ENCODE data around the gene ZC3H13. TPM values are rescaled to one million over a fixed set of nuclear protein-coding genes. Genes with fewer than 3 reads are reported as not detected.

Gene ZC3H13
- total RNA-seq, 1 donor from 2014 or later = 30.2 TPM

- no peaks in the 10 kb centered on the region for H3K36me3 ChIP-seq
- H3K4me3 ChIP-seq = peak overlapping the region; percentile 69 to 84
- H3K9me3 ChIP-seq = no peaks in the 10 kb centered on the region
- intact Hi-C loops (cut with DNase I) = no loop called here
- peak overlapping the region; percentile 86 for H3K27ac ChIP-seq
- peaks cover 16% of the 10 kb centered on the region for H3K4me1 ChIP-seq
- DNase-seq (ENCODE audit: extremely low spot score in 2 of 2) = no peak
- TF ChIP-seq POLR2A (IDR thresholded peaks at IDR 0.05) = no peak
- no peak for TF ChIP-seq POLR2AphosphoS5 (IDR thresholded peaks at IDR 0.05; ENCODE audit: insufficient read depth in 1 of 2, low read depth in 1 of 2)
- TF ChIP-seq CTCF (IDR thresholded peaks at IDR 0.05) = no peak
- no peaks in the 10 kb centered on the region for H3K27me3 ChIP-seq
These were observed 841 bp upstream of the ZC3H13 start for GRCh38 chr13:46053162-46054012.

- intact Hi-C loops (cut with DNase I) = no loop called here
- Histone ChIP-seq H3K27ac (peak overlapping the region; percentile 86), H3K36me3 (no peaks in the 10 kb centered on the region), H3K4me3 (peak overlapping the region; percentile 69 to 84), H3K9me3 (no peaks in the 10 kb centered on the region), H3K4me1 (peaks cover 16% of the 10 kb centered on the region), H3K27me3 (no peaks in the 10 kb centered on the region)
- no peak for DNase-seq (ENCODE audit: extremely low spot score in 2 of 2)
- no peak for TF ChIP-seq POLR2AphosphoS5 (IDR thresholded peaks at IDR 0.05; ENCODE audit: insufficient read depth in 1 of 2, low read depth in 1 of 2)
- TF ChIP-seq POLR2A (IDR thresholded peaks at IDR 0.05) = no peak
- TF ChIP-seq CTCF (IDR thresholded peaks at IDR 0.05) = no peak
These were observed 603 bp downstream of the ZC3H13 start for GRCh38 chr13:46051968-46052318.

DNA sequence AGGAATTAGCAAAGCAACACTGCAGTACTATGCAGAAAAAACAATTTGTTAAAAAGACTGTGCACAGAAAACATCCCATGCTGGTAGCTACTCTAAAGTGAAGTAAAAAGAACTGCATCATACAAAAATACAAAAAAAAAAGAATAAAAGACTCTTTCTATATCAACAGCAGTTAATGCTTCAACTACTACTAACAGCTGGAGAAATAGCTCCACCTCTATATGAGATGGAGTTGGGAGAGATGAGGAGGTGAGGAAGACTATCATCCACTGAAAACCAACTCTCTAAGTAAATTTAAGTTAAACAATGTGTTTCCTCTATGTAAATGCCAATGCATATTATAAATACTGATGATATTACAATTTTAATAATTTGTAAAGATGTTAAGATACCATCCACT, 1.8 kb downstream of the ZC3H13 start:
- intact Hi-C loops (cut with DNase I) = no loop called here
- H3K4me3 ChIP-seq = peak overlapping the region in 1 of 2 donors; percentile 69
- H3K4me1 ChIP-seq = peaks cover 16% of the 10 kb centered on the region
- no peak for TF ChIP-seq POLR2A (IDR thresholded peaks at IDR 0.05)
- H3K27ac ChIP-seq = no peak overlapping the region
- DNase-seq (ENCODE audit: extremely low spot score in 2 of 2) = no peak
- no peaks in the 10 kb centered on the region for H3K9me3 ChIP-seq
- H3K27me3 ChIP-seq = no peaks in the 10 kb centered on the region
- H3K36me3 ChIP-seq = no peaks in the 10 kb centered on the region

DNA sequence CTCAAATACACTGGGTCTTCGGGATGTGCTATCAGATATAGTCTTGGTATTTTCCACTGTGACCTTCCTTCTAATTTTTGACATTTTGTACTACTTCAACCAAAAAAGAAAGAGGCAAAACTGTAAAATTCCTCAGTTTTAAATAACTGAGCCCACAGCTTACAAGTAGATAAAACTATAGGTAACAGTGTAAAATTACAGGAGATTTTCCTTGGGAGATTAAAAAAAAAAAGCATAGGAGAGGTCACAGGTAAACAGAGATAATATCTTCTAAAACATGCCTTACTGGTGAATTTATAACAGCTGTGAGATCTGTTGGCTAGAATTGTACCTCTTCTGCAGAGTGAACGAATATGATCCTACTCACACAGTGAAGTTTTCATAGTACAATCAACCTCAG, 7.1 kb downstream of the ZC3H13 start:
- Histone ChIP-seq H3K27me3 (no peaks in the 10 kb centered on the region), H3K27ac (no peak overlapping the region), H3K4me3 (no peak overlapping the region), H3K4me1 (no peaks in the 10 kb centered on the region), H3K9me3 (no peaks in the 10 kb centered on the region), H3K36me3 (peaks cover 0 to 13% of the 10 kb centered on the region in 2 donors)
- intact Hi-C loops (cut with DNase I) = no loop called here
- TF ChIP-seq POLR2A (IDR thresholded peaks at IDR 0.05) (no peak), CTCF (IDR thresholded peaks at IDR 0.05) (no peak), POLR2AphosphoS5 (IDR thresholded peaks at IDR 0.05; ENCODE audit: insufficient read depth in 1 of 2, low read depth in 1 of 2) (no peak)
- DNase-seq (ENCODE audit: extremely low spot score in 2 of 2) = no peak

DNA sequence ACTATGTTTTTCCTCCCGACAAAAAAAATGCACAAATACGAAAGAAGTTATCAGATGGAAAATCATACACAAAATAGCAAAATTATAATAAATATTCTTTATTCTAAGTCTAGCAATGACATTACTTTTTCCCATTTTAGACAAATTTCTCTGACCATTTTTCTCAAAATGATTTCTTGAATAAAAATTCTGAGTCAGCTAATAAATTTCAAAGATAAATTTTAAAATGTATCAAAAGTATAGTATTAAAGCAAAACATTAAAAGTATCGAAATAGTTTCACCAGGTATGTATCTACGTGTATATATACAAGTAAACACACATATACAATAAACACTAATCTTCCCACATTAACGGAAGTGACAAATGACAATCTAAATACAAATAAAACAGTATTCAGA, 8.9 kb downstream of the ZC3H13 start:
- intact Hi-C loops (cut with DNase I) = no loop called here

GRCh38 chr13:46041419-46041839, 11.1 kb downstream of the ZC3H13 start:
- Histone ChIP-seq H3K9me3 (no peaks in the 10 kb centered on the region), H3K27me3 (no peaks in the 10 kb centered on the region), H3K4me3 (no peak overlapping the region), H3K36me3 (peaks cover 0 to 26% of the 10 kb centered on the region in 2 donors), H3K4me1 (no peaks in the 10 kb centered on the region), H3K27ac (no peak overlapping the region)
- no peak for DNase-seq (ENCODE audit: extremely low spot score in 2 of 2)
- intact Hi-C loops (cut with DNase I) = no loop called here
- TF ChIP-seq POLR2AphosphoS5 (IDR thresholded peaks at IDR 0.05; ENCODE audit: insufficient read depth in 1 of 2, low read depth in 1 of 2) (no peak), POLR2A (IDR thresholded peaks at IDR 0.05) (no peak), CTCF (IDR thresholded peaks at IDR 0.05) (no peak)

More for the DNA sequence above, 8.9 kb downstream of the ZC3H13 start:
- no peak for TF ChIP-seq POLR2A (IDR thresholded peaks at IDR 0.05)
- Histone ChIP-seq H3K36me3 (peaks cover 0 to 18% of the 10 kb centered on the region in 2 donors), H3K27ac (no peak overlapping the region), H3K4me3 (no peak overlapping the region), H3K9me3 (no peaks in the 10 kb centered on the region), H3K4me1 (no peaks in the 10 kb centered on the region), H3K27me3 (no peaks in the 10 kb centered on the region)
- no peak for DNase-seq (ENCODE audit: extremely low spot score in 2 of 2)

Measured in vagina (tissue), 2 donors.